Caki2 (cell line): ENCODE measurements around the gene CNNM1. TPM values are rescaled to one million over a fixed set of nuclear protein-coding genes. Genes with fewer than 3 reads are reported as not detected.

Experiments
- DNase-seq: peaks from one replicate; pipeline ENCODE4 v3.0.0-alpha.2; 2015; ENCODE audit warnings: low read depth
- in situ Hi-C: cut with HindIII; loops from 2 replicates; pipeline ENCODE4 v1.10.0; 2016; ENCODE audit warnings: low sequenced_read_pairs, low pct_unique_long_range_greater_than_20kb, mixed read lengths
- total RNA-seq: library from RNA; depleted of rRNA; stranded (reverse); fragments of >200 nt; shearing (Covaris generic); gene quantifications from 2 replicates; pipeline ENCODE4 v1.2.3, GENCODE V29; 2014; ENCODE audit warnings: low replicate concordance; rRNA removed

The CNNM1 gene
- total RNA-seq: 3.6 and 5.2 TPM in 2 replicates

DNA sequence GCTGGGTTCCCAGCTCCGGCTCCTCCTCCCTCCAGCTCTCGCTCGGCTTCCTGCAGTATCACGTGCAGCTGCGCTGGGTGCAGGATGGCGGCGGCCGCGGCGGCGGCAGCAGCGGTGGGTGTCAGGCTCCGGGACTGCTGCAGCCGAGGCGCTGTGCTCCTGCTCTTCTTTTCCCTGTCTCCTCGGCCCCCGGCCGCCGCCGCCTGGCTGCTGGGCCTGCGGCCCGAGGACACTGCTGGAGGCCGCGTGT is at the start of gene CNNM1:
Gene CNNM1 (plus strand): TSS at position 53 of the 250 bp plus-strand sequence. CDS start 32 bp downstream, at position 85.
- DNase-seq: peak; percentile 66
- in situ Hi-C loops: no loop called here

DNA sequence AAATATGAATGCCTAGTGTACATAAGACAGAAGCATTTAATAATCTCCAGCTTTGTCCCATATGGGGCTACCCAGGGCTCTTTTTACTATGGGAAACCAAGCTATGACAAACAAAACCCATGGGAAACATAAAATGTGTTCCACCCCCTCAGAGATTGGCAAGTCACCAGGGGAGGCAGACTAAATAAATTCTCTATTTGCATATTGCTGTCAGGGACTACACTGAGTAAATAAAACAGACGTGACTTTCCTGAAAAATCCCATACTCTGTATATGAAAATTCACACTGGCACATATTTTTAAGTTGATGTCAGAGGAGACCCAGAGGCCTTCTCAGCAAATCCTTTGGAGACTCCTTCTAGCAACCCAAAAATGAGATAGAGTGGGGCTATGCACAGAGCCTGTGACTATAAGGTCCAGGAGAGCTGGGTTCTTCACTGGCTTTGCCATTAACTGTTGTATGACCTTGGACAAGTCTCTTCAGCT is 49.5 kb upstream of the CNNM1 start:
- in situ Hi-C loops: no loop called here

DNA sequence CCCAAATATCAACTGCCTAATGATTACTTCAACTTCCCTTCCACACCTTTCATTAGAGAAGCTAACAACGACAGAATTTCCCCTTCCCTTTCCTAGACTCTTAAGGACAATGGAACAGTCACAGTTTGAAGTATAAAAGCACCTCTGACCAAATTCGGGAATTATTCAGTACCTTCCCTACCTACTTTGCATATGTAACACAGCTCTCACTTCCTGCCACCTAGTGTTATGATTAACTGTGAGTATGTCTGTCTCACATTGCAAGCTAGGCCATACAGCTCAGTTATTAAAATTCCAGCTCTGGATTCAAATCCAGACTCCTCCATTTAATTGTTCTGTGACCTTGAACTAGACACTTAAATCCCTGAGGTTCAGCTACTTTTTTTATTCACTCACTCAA is 48.7 kb upstream of the CNNM1 start:
- no peak for DNase-seq
- in situ Hi-C loops: no loop called here

More for the DNA sequence above, 49.5 kb upstream of the CNNM1 start:
- no peak for DNase-seq

DNA sequence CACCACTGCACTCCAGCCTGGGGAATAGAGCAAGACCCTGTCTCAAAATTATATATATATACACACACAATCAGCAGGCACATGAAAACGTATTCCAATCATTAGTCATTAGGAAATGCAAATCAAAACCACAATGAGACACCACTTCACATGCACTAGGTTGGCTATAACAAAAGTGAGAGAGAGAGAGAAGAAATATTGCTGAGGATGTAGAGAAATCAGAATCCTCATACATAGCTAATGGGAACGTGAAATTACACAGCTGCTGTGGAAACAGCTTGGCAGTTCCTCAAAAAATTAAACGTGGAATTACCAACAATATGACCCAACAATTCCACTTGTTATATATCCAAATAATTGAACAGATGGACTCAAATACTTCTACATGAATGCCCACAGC is 43.3 kb upstream of the CNNM1 start:
- in situ Hi-C loops: no loop called here
- no peak for DNase-seq

DNA sequence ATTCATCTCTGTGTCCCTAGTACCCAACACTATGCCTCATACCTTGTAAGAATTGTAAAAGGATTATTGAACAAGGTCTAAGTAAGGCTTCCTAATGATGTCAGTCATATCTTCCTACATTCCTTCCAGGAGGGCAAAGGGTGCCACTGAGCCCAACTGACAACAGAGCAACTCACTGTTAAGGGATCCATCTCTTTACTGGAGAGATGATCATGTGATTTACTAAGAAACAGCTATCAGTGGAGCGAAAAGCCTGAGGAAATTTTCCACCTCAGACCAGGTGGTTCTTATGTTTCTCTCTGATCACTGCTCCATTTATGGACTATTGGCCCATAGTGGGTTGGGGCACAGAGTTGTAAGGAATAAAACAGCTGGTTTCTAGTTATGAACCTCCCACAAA is 38.9 kb upstream of the CNNM1 start:
- in situ Hi-C loops: no loop called here
- DNase-seq: no peak

DNA sequence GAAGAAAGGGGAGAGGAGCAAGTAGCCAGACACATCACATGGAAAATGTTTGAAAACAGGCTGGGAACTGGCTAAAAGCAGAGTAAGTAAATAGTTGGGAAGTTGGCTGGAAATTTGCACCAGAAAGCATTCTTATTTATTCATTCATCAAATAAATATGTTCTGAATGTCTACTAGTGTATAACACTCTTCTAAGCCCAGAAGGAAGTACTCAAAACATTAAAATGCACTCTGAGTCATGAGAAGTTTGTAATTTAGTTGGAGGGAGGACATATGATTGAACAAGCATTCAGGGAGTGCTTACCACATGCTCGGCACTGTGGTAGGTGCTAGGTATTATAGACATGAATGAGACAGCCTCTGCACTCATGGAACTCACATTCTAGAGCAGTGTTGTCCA is 37.0 kb upstream of the CNNM1 start:
- in situ Hi-C loops: no loop called here
- DNase-seq: no peak

DNA sequence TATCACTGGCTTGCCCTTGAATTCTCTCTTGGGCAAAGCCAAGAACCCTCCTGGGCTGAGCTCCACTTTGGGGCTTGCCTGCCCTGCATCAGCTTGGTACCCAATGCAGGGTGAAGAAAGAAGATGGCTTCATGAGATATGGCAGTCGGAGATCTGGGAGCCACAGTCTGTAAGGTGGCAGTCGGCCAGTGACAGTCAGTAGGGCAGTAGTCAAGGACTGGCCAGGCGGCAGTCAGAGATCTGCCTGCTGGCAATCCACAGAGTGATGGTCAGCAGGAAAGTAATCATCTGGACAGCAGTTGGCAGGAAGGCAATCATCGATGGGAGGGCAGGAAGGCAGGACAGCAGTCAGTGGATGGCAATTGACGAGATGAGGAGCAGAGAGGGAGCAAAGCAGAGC is 32.6 kb upstream of the CNNM1 start:
- in situ Hi-C loops: no loop called here
- DNase-seq: no peak

DNA sequence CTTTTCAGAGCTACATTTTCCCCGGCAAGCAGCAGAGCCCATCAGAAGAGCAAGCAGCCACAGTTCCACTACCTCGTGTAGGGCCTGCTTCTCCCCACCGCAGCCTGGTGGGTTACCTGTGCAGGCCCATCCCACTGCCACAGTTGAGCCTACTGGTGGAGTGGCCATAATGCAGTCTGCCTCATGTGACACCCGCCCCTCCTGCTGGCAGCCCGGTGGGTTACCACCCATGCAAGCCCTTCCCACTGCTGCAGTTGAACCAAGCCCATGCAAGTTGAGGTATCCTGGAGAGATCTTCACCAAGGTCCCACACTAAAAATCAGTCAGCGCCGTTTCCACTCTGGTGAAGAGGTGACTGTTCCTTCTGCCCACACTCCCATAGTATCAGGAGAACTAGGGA is 32.1 kb upstream of the CNNM1 start:
- DNase-seq: no peak
- in situ Hi-C loops: no loop called here

DNA sequence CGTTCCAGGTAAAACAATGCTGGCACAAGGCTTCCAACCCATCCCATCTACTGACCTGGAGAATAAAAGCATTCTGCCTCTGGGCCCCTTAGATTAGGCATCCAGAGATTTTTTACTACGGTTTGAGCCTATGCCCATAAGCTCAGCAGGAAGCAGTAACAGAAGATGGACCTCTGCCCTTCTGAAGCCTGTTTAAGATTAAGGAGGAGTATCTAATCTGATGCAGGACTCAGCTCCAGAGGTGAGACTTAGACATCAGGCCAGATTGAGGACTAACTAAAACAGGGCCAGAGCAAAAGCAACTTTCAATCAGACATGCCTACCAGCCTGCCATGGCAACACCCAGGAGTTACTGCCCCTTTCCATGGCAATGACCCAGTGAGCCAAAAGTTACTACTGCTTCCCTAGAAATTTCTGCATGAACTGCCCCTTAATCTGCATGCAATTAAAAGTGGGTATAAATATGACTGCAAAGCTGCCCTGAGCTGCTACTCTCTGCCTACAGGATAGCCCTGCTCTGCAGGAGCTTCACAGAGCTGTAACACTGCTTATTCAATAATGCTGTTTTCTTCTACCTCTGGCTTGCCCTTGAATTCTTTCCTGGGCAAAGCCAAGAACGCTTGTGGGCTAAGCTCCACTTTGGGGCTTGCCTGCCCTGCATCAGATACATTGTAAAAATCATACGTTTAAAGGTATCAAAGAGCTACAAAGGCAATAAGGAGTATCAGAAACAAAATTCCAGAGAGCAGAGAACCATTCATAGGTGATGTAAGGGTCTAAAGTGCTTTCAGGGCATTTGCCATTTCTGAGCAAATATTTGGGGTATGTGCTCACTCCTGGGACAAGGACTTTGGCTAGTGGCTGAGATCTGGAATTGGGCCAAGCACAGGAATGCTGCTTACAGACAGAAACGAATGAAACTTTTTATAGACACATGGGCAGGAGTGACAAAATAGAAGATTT is 25.0 kb upstream of the CNNM1 start:
- in situ Hi-C loops: no loop called here
- no peak for DNase-seq

DNA sequence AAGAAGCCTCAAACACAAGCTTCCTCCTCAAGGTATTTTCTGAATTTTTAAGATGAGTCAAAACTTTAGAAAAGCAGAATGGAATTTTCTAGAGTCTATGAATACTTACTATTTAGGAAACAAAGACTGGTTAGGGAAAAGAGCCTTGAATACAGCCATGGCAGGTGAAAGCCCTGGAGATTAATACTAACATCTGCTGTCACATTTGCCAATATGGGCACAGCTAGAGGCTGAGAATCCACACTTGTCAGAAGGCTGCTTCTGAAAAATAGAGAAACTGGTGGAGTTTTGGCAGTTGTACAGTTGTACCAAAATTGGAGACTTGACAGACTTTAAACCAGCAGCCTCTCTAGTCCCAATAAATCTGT is 24.3 kb upstream of the CNNM1 start:
- in situ Hi-C loops: no loop called here
- DNase-seq: no peak

DNA sequence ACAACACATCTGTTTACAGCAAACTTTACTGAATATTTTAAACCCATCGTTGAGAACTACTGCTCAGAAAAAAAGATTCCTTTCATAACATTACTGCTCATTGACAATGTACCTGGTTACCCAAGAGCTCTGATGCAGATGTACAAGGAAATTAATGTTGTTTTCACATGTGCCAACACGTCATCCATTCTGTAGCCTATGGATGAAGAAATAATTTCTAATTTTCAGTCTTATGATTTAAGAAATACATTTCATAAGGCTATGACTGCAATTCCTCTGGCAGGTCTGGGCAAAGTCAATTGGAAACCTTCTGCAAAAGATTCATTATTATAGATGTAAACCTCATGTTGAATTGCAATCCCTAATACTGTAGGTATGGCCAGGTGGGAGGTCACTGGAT is 16.7 kb upstream of the CNNM1 start:
- in situ Hi-C loops: no loop called here
- no peak for DNase-seq

DNA sequence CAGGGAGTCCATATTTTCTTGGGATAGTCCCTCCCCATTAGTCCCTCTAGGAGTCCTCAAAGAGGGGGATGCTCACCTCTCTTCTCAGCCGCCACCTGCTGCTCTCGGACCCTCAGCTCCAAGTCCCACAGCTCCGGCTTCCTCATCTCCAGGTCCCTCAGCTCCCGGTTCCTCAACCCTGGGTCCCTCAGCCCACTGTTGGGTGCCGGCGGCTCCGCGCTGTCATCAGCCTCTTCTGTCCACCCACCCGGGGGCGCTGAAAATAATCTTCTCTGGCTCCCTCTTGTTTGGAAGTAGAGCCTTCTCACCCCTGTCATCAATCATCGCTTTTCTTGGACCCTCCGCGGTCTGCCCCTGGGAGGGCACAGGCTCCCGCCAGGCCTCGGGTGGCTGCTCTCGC is 13.3 kb upstream of the CNNM1 start:
- in situ Hi-C loops: no loop called here
- DNase-seq: no peak

DNA sequence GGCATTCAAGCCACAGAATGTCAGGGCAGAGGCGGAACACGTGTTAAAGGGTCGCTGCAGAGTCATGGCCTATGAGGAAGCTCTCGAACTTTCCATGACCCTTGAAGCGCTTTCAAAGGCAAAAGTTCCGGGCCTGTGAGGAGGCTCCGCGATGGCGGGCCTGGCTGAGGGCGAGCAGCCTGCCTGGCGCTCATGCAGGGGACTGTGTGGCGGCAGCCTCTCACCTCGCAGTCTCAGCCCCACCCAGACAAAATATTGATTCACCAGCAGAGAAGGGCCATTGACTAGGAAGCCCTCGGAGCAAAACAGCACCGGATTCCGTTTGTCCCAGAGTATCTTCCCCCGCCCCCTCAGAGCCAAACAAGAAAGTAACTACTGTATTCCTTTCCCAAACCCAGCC is 12.8 kb upstream of the CNNM1 start:
- no peak for DNase-seq
- in situ Hi-C loops: no loop called here

DNA sequence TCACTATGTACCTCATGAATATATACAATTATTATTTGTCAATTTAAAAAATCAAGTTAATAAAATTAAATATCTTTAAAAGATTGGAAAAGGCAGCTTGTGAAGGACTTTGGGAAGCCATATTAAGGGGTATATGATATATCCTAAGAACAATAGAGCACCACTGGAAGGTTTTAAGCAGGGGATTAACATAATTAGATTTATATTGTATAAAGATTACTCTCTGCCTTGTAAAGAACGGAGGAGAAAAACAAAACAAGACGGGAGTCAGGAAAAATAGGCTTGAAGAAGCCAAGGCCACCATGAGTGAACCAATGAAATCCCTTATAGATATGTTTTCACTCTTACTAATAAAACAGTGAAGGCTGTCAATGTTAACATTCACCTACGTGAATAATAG is 11.1 kb upstream of the CNNM1 start:
- DNase-seq: no peak
- in situ Hi-C loops: no loop called here

DNA sequence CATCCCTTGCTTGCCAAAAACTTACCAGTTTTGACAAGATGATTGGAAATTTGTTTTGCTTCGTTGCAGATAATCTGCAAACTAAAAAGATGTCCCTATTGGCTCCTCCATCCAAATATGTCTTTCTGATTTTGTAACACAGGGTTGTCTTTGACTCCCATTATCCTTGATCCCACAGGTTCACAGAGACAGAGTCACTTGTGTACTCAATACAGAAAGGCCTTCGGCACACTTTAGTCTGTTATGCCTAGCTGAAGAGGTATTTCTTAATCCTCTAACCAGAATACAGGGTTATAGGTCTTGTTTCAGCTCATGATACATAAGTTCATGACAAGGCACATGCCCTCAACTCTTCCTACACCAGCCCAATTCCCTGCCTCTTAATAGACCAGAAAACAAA is 10.7 kb upstream of the CNNM1 start:
- in situ Hi-C loops: no loop called here
- DNase-seq: no peak

DNA sequence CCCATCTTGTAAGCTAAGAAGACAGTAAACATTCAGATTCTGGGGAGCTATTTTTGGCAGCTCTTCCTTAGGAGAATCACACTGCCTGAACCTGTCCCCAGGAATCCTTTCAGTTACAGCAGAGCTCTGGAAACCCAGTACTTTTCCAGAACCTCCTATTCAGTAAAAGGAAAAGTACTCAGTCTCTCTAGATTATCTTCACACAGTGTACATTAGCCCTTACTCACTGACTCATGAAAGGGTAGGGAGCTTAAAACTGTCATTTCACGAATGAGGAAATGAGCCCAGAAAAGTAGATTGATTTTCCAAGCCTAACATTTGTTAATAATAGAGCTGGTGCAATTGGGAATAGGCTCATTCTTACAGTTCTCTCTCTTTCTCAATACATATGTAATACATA is 3.9 kb upstream of the CNNM1 start:
- in situ Hi-C loops: no loop called here
- DNase-seq: peak; percentile 55

DNA sequence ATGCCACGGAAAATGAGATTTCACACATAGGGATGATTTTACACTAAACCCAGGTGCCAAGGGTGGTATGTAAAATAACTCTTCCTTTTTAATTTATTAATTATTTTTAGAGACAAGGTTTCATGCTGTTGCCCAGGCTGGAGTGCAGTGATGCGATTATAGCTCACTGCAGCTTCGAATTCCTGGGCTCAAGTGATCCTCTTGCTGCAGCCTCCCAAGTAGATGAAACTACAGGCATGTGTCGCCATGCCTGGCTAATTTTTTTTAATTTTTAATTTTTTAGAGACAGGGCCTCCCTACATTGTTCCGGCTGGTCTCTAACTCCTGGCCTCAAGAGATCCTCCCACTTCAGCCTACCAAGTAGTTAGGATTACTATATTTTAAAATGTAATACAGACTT is 2.3 kb upstream of the CNNM1 start:
- in situ Hi-C loops: no loop called here
- DNase-seq: peak; percentile 62

DNA sequence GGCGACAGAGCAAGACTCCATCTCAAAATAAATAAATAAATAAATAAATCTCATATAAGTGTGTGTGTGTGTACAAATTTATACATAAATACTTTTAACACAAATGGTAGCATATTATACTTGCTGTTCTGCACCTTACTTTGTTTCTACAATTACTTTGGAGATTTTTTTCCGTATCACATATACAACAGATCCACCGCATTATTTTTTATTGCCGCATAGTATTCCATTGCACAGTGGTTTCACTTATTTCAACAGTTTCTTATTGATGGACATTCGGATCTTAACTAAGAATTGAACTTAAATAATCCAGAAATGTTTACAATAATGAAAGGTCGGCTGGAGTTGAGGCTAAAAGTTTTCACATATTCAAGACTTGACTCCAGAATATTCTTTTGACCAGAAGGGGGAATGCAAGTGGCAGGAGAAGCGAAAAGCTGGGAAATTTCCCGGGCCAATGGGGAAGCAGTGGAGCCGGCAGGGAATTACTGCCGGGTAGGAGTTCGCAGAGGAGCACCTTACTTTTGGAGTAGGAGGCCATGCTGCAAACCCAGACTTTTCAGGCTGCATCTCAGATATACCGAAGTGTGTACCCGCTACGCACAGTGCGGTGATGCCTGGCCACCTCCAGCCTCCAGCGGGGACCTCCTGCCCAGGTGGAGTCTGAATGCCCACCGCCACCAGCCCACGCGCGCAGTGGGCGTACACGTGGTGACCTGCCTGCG is 415 bp upstream of the CNNM1 start:
- no peak for DNase-seq
- in situ Hi-C loops: no loop called here

DNA sequence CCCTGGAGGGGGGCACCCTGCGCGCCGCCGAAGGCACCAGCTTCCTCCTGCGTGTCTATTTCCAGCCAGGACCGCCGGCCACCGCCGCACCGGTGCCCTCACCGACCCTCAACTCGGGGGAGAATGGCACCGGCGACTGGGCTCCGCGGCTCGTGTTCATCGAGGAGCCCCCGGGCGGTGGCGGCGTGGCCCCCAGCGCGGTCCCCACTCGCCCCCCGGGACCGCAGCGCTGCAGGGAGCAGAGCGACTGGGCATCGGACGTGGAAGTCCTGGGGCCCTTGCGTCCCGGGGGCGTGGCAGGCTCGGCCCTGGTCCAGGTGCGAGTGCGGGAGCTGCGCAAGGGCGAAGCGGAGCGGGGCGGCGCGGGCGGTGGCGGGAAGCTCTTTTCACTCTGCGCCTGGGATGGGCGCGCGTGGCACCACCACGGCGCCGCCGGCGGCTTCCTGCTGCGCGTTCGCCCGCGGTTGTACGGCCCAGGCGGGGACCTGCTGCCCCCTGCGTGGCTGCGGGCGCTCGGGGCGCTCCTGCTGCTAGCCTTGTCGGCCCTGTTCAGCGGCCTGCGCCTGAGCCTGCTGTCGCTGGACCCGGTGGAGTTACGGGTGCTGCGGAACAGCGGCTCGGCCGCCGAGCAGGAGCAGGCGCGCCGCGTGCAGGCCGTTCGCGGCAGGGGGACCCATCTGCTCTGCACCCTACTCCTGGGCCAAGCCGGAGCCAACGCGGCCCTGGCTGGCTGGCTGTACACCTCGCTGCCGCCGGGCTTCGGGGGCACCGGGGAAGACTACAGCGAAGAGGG is 594 bp downstream of the CNNM1 start:
- DNase-seq: no peak
- in situ Hi-C loops: no loop called here
